ENCODE results near the gene MIS12.

The MIS12 gene

DNA sequence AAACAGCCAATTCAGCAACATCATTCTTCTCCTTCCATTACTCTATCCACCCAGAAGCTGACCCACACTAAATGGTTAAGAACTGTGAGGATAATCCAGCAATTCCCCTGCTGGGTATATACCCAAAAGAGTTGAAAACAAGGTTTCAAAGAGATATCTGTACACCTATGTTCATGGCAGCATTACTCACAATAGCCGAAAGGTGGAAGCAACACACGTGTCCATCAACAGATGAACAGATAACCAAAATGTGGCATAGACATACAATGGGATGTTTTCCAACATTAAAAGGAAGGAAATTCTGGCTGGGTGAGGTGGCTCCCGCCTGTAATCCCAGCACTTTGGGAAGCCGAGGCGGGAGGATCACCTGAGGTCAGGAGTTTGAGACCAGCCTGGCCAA is 19.9 kb downstream of the MIS12 start:
- Histone ChIP-seq H2AFZ (ENCODE audit: low read depth) (no peak overlapping the region), H3K4me1 (ENCODE audit: low read depth, poor library complexity, severe bottlenecking) (no peaks in the 10 kb centered on the region), H3K36me3 (ENCODE audit: insufficient read depth) (no peaks in the 10 kb centered on the region), H3K27me3 (ENCODE audit: insufficient read depth, low read depth) (no peaks in the 10 kb centered on the region), H3K4me3 (IDR thresholded peaks at IDR 0.05; ENCODE audit: insufficient read depth, low read depth, low read length) (no peak overlapping the region), H3K79me2 (ENCODE audit: insufficient read depth, low read depth) (no peaks in the 10 kb centered on the region), H4K20me1 (ENCODE audit: insufficient read depth) (no peaks in the 10 kb centered on the region), H3K9ac (no peak overlapping the region), H3K4me2 (no peak overlapping the region), H3K27ac (no peak overlapping the region)
- TF ChIP-seq, protein P1, sequence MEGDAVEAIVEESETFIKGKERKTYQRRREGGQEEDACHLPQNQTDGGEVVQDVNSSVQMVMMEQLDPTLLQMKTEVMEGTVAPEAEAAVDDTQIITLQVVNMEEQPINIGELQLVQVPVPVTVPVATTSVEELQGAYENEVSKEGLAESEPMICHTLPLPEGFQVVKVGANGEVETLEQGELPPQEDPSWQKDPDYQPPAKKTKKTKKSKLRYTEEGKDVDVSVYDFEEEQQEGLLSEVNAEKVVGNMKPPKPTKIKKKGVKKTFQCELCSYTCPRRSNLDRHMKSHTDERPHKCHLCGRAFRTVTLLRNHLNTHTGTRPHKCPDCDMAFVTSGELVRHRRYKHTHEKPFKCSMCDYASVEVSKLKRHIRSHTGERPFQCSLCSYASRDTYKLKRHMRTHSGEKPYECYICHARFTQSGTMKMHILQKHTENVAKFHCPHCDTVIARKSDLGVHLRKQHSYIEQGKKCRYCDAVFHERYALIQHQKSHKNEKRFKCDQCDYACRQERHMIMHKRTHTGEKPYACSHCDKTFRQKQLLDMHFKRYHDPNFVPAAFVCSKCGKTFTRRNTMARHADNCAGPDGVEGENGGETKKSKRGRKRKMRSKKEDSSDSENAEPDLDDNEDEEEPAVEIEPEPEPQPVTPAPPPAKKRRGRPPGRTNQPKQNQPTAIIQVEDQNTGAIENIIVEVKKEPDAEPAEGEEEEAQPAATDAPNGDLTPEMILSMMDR (conservative IDR thresholded peaks at IDR 0.05; ENCODE audit: low read depth, low read length), result no peak

DNA sequence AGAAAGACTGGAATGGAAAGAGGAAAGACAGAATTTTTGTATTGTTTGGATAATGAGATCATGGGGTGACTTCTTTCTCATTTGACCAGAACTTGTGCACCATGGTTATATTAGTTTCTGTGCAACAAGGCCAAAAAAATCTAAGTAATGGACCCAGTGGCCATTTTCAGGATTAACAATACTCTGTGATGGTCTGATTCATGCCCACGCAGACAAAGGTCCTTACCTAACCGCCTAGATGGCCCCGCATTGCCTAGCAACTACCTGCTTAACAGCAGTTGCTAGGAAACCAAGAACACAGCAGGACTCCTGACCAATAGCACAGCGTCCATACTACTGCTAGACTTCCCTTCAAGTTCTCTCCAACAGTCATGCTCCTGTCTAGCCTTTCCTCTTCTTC is 22.4 kb downstream of the MIS12 start:
- Histone ChIP-seq H4K20me1 (ENCODE audit: insufficient read depth) (no peaks in the 10 kb centered on the region), H3K36me3 (ENCODE audit: insufficient read depth) (no peaks in the 10 kb centered on the region), H3K4me2 (no peak overlapping the region), H3K27ac (no peak overlapping the region), H3K4me3 (IDR thresholded peaks at IDR 0.05; ENCODE audit: insufficient read depth, low read depth, low read length) (no peak overlapping the region), H3K27me3 (ENCODE audit: insufficient read depth, low read depth) (no peaks in the 10 kb centered on the region), H3K4me1 (ENCODE audit: low read depth, poor library complexity, severe bottlenecking) (no peaks in the 10 kb centered on the region), H3K9ac (no peak overlapping the region), H2AFZ (ENCODE audit: low read depth) (no peak overlapping the region), H3K79me2 (ENCODE audit: insufficient read depth, low read depth) (no peaks in the 10 kb centered on the region)
- TF ChIP-seq, protein P1 (conservative IDR thresholded peaks at IDR 0.05; ENCODE audit: low read depth, low read length), result no peak

DNA sequence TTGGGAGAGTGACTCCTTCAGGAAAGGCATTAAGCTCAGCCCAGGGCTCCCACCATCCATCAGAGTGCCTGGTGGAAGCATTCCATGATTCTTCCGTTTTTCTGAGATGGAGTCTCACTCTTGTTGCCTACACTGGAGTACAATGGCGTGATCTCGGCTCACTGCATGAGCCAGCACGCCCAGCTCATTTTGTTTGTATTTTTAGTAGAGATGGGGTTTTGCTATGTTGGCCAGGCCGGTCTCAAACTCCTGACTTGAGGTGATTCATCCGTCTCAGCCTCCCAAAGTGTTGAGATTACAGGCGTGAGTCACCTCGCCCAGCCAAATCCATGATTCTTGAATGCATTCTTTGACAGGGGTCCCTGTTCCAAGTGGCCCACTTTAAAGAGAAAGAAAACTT is 23.1 kb downstream of the MIS12 start:
- no peak overlapping the region for H3K27ac ChIP-seq
- H3K36me3 ChIP-seq (ENCODE audit: insufficient read depth), result no peaks in the 10 kb centered on the region
- no peaks in the 10 kb centered on the region for H3K79me2 ChIP-seq (ENCODE audit: insufficient read depth, low read depth)
- H2AFZ ChIP-seq (ENCODE audit: low read depth), result no peak overlapping the region
- no peak overlapping the region for H3K4me2 ChIP-seq
- H4K20me1 ChIP-seq (ENCODE audit: insufficient read depth), result no peaks in the 10 kb centered on the region
- no peaks in the 10 kb centered on the region for H3K4me1 ChIP-seq (ENCODE audit: low read depth, poor library complexity, severe bottlenecking)
- no peak overlapping the region for H3K4me3 ChIP-seq (IDR thresholded peaks at IDR 0.05; ENCODE audit: insufficient read depth, low read depth, low read length)
- no peaks in the 10 kb centered on the region for H3K27me3 ChIP-seq (ENCODE audit: insufficient read depth, low read depth)
- no peak overlapping the region for H3K9ac ChIP-seq
- TF ChIP-seq, protein P1 (conservative IDR thresholded peaks at IDR 0.05; ENCODE audit: low read depth, low read length), result no peak

DNA sequence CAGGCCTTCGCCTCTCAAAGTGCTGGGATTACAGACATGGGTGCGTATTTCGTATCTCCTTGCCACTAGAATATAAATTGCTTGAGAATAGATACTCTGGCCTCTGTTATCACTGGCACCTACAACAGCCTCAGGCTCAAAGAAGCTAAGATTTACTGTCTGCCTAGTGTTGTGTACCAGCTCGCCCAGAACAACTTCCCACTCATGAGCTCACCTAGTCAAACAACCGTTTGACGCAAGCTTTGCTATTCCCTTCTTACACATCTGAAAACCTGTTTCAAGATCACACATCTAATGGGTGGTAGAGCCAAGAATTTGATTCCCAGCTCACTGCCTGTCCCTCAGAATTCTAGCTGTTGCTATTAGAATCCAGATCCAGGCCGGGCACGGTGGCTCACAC is 24.4 kb downstream of the MIS12 start:
- Histone ChIP-seq H3K4me2 (no peak overlapping the region), H3K27me3 (ENCODE audit: insufficient read depth, low read depth) (no peaks in the 10 kb centered on the region), H3K79me2 (ENCODE audit: insufficient read depth, low read depth) (no peaks in the 10 kb centered on the region), H3K27ac (no peak overlapping the region), H4K20me1 (ENCODE audit: insufficient read depth) (no peaks in the 10 kb centered on the region), H3K4me1 (ENCODE audit: low read depth, poor library complexity, severe bottlenecking) (no peaks in the 10 kb centered on the region), H2AFZ (ENCODE audit: low read depth) (no peak overlapping the region), H3K9ac (no peak overlapping the region), H3K4me3 (IDR thresholded peaks at IDR 0.05; ENCODE audit: insufficient read depth, low read depth, low read length) (no peak overlapping the region), H3K36me3 (ENCODE audit: insufficient read depth) (no peaks in the 10 kb centered on the region)
- TF ChIP-seq, protein P1 (conservative IDR thresholded peaks at IDR 0.05; ENCODE audit: low read depth, low read length), result no peak
